Measurements from ENCODE around the gene GPATCH8.

Gene GPATCH8

GRCh38 chr17:44359006-44359405 is 144.2 kb downstream of the GPATCH8 start:
- DNase-seq = no peak

- DNase-seq = no peak
Measured at GRCh38 chr17:44358066-44358465, 145.1 kb downstream of the GPATCH8 start.

DNA sequence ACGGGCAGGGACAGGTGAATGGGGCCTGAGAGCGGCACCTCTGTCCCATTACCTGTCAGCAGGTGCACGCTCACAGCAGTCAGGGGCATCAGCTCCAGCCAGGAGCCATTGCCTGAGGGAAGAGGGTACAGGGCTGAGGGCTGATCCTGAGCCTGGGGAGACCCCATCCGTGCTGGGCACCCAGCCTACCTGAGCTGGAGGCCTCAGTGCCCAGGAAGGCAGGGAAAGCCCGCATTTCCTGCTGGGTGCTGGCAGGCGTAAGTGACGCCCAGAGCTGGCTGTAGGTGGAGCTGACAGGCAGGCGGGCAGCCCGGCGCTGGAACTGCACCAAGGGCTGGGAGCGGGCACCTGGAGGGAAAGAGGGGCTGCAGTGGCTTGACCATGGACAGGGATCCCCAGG is 147.0 kb downstream of the GPATCH8 start:
- no peak for DNase-seq

DNA sequence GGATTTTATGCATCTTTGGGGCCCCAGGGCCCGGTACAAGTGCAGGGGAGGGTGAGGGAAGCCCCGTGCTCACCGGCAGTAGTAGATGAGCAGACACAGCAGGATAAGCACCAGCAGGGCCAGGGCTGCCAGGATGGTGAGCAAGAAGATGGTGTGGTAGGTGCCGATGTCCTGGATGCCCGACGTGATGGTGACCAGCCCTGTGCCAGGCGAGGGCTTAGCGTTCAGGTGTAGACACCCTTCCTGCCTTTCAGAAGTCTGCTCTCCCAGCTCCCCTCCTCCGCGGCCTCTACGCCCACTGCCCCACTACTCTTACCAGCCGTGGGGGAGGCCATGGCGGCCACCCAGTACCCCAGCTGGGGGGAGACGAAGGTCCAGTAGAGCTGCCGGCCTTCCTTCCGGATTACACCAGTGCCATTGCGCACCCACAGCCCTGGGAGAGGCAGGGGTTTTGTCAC is 147.5 kb downstream of the GPATCH8 start:
- DNase-seq = no peak

DNA sequence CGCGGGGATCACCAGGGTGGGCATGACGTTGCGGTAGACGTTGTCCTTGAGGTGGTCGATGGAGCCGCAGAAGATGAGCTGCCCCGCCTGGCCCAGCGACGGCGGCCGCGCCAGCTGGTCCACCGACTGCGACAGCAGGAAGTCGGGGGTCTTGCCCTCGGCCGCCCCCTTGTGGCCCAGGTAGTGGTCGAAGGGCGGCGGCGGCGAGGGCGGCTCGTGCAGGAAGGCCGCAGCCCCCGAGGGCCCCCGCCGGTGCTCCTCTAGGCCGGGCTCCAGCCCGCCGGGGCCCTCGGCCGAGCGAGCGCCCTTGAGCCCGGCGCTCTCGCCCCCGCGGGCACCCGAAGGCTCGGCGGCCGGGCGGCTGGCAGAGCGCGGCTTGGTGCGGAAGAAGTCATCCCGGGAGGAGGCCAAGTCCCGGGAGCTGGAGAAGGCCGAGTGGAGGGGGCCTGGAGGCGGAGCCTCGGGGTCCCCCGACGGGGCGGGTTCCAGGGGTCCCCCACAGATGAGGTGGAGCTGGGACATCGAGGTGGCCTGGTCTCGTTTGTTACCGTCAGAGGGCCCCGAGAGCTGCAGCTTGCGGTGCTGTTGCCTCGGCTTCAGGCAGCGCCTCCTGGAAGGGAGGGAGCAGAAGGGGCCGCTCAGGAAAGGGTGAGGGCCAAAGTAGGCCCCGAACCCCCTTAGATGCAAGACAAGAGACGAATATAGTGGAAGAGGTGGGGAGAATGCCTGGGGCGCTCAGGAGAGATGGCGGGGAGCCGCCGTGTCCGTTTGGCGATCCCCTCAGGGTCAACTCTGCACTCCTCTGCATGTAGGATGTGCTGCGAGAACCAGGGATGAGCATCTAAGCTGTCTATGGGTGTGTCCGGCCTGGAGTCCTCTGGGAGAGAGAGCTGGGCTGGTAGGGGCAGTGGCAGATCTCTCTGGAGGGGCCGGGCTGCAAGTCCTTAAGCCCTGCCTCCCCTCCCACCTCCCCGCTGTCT is 148.3 kb downstream of the GPATCH8 start:
- DNase-seq = peak in 1 of 51 donors; percentile 24

DNA sequence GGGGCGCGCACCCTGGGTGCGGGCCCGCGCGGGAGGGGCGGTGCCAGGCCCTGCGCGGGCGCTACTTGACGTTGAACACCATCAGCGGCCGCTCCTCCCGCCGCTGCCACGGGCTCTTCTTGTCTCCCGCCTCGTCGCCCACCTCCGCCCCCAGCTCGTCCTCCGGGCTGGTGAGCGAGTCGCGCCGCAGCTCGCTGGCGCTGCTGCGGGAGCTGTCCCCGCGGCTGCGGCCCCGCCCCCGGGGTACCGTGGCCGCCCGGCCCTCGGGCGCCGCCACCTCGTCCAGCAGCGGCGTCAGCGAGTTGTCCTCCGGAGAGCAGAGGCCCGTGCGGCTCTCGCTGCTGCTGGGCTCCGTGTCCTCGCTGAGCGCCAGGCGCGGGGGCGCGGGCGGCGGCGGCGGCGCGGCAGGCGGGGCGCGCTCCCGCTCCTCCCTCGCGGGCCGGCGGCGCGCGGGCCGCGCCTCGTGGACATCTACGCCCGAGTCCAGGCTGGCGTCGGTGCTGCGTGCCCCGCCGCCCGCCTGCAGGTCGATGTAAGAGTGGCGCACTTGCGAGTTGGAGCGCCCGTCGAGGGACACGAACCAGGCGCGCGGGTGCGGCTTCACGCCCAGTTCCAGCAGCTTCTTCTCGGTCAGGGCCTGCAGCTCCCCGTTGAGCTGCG is 149.4 kb downstream of the GPATCH8 start:
- peak in 6 of 51 donors; percentile 13 to 46 (median 20) for DNase-seq

GRCh38 chr17:44352828-44353671 is 150.2 kb downstream of the GPATCH8 start:
- no peak for DNase-seq

DNA sequence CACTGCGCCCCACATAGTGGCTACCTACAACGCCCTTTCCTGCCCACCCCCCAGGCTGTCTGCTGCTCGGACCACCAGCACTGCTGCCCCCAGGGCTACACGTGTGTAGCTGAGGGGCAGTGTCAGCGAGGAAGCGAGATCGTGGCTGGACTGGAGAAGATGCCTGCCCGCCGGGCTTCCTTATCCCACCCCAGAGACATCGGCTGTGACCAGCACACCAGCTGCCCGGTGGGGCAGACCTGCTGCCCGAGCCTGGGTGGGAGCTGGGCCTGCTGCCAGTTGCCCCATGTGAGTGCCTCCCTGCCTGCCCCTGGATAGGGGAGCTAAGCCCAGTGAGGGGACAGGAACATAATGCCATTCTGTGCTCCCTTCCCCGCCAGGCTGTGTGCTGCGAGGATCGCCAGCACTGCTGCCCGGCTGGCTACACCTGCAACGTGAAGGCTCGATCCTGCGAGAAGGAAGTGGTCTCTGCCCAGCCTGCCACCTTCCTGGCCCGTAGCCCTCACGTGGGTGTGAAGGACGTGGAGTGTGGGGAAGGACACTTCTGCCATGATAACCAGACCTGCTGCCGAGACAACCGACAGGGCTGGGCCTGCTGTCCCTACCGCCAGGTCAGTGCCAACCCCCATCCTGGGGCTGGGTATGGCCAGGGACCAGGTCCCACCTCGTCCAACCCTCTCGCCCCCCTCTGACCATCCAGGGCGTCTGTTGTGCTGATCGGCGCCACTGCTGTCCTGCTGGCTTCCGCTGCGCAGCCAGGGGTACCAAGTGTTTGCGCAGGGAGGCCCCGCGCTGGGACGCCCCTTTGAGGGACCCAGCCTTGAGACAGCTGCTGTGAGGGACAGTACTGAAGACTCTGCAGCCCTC is 151.0 kb downstream of the GPATCH8 start:
- no peak for DNase-seq

GRCh38 chr17:44351464-44351863 is 151.7 kb downstream of the GPATCH8 start:
- DNase-seq = no peak

DNA sequence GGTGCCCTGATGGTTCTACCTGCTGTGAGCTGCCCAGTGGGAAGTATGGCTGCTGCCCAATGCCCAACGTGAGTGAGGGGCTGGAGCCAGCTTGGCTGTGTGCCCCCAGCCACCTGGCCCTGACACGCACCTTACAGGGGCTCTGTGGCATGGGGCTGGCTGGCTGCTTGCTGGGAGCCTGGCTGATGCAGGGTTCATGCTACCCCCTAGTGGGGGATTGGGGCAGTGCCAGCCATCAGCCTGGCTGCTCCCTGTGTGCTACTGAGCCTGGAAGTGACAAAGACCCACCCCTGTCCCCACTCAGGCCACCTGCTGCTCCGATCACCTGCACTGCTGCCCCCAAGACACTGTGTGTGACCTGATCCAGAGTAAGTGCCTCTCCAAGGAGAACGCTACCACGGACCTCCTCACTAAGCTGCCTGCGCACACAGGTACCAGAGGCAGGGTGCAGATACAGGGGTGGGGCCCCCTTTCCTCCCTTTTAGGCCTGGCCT is 152.4 kb downstream of the GPATCH8 start:
- peak in 41 of 51 donors; percentile 9 to 71 (median 44) for DNase-seq

DNA sequence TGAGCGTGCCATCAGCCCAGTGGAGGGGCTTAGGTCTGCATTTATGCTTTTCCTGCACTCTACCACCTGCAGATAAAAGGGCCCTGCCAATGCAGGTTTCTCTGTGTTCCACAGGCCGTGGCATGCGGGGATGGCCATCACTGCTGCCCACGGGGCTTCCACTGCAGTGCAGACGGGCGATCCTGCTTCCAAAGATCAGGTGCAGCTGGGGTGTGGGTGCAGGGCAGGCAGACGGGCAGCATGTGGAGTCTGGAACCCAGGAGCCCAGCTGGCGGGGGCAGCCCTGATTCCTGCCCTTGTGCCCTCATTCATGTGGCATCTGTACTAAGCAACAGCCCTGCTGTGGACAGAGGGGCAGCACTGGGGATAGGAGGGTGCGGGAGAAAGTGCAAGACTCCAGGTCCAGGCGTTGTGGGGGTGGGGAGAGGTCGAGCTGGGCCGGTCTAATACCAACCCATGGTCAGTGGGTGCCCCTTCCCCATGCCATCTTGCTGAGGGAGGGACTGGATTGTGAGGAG is 153.6 kb downstream of the GPATCH8 start:
- no peak for DNase-seq

DNA sequence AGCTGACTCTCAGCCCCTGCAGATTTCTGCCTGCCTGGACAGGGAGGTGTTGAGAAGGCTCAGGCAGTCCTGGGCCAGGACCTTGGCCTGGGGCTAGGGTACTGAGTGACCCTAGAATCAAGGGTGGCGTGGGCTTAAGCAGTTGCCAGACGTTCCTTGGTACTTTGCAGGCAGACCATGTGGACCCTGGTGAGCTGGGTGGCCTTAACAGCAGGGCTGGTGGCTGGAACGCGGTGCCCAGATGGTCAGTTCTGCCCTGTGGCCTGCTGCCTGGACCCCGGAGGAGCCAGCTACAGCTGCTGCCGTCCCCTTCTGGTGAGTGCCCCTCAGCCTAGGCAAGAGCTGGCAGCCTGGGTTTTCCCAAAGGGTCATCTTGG is 154.2 kb downstream of the GPATCH8 start:
- DNase-seq = no peak

DNA sequence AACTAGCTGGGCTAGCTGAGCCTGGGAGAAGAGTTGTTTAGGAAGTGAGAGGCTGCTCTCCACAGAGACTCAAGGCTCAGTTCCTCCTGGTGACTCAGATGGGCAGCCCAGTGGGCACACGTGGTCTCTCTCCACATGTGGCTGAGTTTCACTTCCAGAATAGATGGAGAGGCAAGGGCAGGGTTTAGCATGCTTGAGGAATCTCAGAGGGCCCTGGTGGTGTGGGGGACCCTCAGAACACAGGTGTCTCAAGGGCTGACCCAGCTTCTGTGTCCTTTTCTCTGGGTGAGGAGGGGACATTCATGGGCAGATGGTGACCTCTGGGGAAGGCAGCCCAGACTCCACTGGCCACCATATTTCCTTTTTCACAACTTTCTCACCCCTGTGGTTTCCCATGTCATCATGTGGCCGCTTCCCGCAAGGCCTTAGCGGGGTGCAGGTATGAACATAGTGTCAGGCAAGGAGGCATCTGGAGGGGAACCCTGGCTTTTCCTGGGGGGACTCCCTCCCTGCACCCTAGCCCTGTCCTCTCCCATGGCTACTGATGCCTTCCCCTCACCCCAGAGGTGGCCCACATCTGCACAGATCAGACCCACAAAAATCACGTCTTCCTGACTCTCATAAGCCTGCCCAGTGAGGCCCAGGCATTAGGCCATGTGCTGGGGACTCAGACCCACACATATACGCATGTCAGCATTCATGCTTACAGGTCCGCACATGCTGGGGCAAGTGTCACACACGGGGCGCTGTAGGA is 154.8 kb downstream of the GPATCH8 start:
- DNase-seq = peak in 21 of 51 donors; percentile 11 to 54 (median 27)
